ENCODE measurements around the gene YWHAH. TPM values are rescaled to one million over a fixed set of nuclear protein-coding genes. Genes with fewer than 3 reads are reported as not detected.
A peak's percentile ranks its signal among the peaks of the same experiment; 100 is the strongest.

YWHAH gene
- total and polyA plus RNA-seq, 2 of the 8 experiments (the other 6 are each of a cell fraction or from before 2014, with no cell fraction given) = 146 to 247 TPM

DNA sequence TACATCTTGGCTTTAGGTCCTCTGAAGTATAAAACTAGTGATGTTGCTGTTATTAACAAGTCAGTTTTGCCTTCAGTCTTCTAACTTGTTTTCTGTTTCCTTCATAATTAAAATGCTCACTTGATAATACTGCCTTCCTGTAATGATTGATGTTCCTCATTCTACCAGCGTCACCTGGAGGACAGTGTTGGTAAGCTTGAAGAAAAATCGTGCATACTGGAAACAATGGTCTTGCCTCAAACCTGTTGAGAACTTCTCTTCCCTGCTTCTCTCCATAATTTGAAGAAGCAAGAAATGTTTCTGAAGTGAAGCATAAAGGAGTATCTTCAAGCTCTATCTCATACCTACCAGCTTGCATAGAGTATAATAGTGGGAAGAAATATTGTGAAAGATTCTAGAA, 3.0 kb downstream of the YWHAH start:
- H3K79me2 ChIP-seq (ENCODE audit: control insufficient read depth in 1 of 2, insufficient read depth in 2 of 2, low read length in 2 of 2) = peaks cover 36 to 74% of the 10 kb centered on the region in 2 experiments
- peaks cover 0 to 42% (median 11%) of the 10 kb centered on the region in 4 experiments; a peak in 7 of 8 replicates for H3K36me3 ChIP-seq (ENCODE audit: control insufficient read depth in 2 of 4, insufficient read depth in 4 of 4, low read length in 3 of 4)
- TF ChIP-seq CHD1 (IDR thresholded peaks at IDR 0.05; ENCODE audit: low read depth, low read length) (no peak), SP4 (IDR thresholded peaks at IDR 0.05; ENCODE audit: low read length) (no peak), CBX5 (IDR thresholded peaks at IDR 0.05; ENCODE audit: low read depth, low read length) (no peak), SIRT6 (IDR thresholded peaks at IDR 0.05; ENCODE audit: low read length) (no peak), KDM1A (IDR thresholded peaks at IDR 0.05; ENCODE audit: borderline replicate concordance, low read length) (no peak), KDM5A (IDR thresholded peaks at IDR 0.05; ENCODE audit: low read length) (no peak), RAD21 (IDR thresholded peaks at IDR 0.05 in 1 of 2, conservative IDR thresholded peaks at IDR 0.05 in 1 of 2; ENCODE audit: low read depth in 2 of 2, low read length in 2 of 2) (peak; percentile 65 to 67), GTF2F1 (IDR thresholded peaks at IDR 0.05; ENCODE audit: borderline replicate concordance, low read depth, low read length) (no peak)
- TF ChIP-seq, protein P1, sequence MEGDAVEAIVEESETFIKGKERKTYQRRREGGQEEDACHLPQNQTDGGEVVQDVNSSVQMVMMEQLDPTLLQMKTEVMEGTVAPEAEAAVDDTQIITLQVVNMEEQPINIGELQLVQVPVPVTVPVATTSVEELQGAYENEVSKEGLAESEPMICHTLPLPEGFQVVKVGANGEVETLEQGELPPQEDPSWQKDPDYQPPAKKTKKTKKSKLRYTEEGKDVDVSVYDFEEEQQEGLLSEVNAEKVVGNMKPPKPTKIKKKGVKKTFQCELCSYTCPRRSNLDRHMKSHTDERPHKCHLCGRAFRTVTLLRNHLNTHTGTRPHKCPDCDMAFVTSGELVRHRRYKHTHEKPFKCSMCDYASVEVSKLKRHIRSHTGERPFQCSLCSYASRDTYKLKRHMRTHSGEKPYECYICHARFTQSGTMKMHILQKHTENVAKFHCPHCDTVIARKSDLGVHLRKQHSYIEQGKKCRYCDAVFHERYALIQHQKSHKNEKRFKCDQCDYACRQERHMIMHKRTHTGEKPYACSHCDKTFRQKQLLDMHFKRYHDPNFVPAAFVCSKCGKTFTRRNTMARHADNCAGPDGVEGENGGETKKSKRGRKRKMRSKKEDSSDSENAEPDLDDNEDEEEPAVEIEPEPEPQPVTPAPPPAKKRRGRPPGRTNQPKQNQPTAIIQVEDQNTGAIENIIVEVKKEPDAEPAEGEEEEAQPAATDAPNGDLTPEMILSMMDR (IDR thresholded peaks at IDR 0.05; ENCODE audit: control extremely low read depth in 1 of 3, insufficient read depth in 1 of 3, low read depth in 1 of 3, low read length in 3 of 3) = peak in 2 of 3 experiments; percentile 32 to 58; a peak in 3 of 4 replicates
- TF ChIP-seq, protein P2, sequence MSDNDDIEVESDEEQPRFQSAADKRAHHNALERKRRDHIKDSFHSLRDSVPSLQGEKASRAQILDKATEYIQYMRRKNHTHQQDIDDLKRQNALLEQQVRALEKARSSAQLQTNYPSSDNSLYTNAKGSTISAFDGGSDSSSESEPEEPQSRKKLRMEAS (IDR thresholded peaks at IDR 0.05) = no peak

More for the DNA sequence above, 3.0 kb downstream of the YWHAH start:
- Histone ChIP-seq H3K27ac (ENCODE audit: low read depth, low read length) (no peak overlapping the region), H3K4me2 (ENCODE audit: insufficient read depth in 1 of 2, low read depth in 2 of 2, low read length in 2 of 2) (peak overlapping the region in 1 of 2 experiments; percentile 10; a peak in 1 of 4 replicates), H3K23ac (ENCODE audit: insufficient read length) (no peak overlapping the region), H2BK5ac (ENCODE audit: low read depth, low read length) (no peak overlapping the region), H3K4me3 (ENCODE audit: extremely low read depth in 1 of 4, insufficient read depth in 2 of 4, low read depth in 3 of 4, low read length in 4 of 4) (0 out of 8 replicates have a peak overlapping the region, but pooled peaks of 1 of the 4 experiments have one; percentile 88), H3K9ac (replicated peaks in 1 of 4; ENCODE audit: extremely low read depth in 1 of 4, low read depth in 3 of 4, low read length in 3 of 4) (no peak overlapping the region), H3K56ac (replicated peaks; ENCODE audit: insufficient read length, low read depth, low read length) (no peak overlapping the region), H3K9me3 (ENCODE audit: insufficient read depth in 2 of 2, low read depth in 1 of 2, low read length in 1 of 2) (no peaks in the 10 kb centered on the region), H3K79me1 (ENCODE audit: low read depth, low read length) (peaks cover 10% of the 10 kb centered on the region), H3K18ac (ENCODE audit: extremely low read depth, low read length) (no peak overlapping the region), H2BK12ac (ENCODE audit: low read depth, low read length) (no peak overlapping the region), H2BK15ac (ENCODE audit: low read length) (no peak overlapping the region), H3K4ac (replicated peaks; ENCODE audit: insufficient read length, low read depth, low read length) (no peak overlapping the region), H3K4me1 (replicated peaks in 1 of 4; ENCODE audit: control insufficient read depth in 3 of 4, insufficient read depth in 4 of 4, low read length in 3 of 4) (peaks cover 5 to 18% (median 15%) of the 10 kb centered on the region in 4 experiments; a peak in 6 of 7 replicates), H2AK5ac (ENCODE audit: low read depth, low read length) (no peak overlapping the region), H4K8ac (ENCODE audit: extremely low read depth, insufficient read depth, low read length) (no peak overlapping the region), H2BK120ac (replicated peaks; ENCODE audit: low read depth, low read length) (no peak overlapping the region), H4K5ac (ENCODE audit: insufficient read length, low read depth, low read length) (no peak overlapping the region), H3K23me2 (ENCODE audit: low read depth, low read length) (peaks cover 9% of the 10 kb centered on the region; the same call in 1 of the 2 replicates), H3K14ac (ENCODE audit: insufficient read length) (no peak overlapping the region), H2BK20ac (ENCODE audit: low read length) (no peak overlapping the region), H2AFZ (ENCODE audit: low read length) (no peak overlapping the region), H3K27me3 (replicated peaks in 1 of 4; ENCODE audit: control insufficient read depth in 3 of 4, extremely low read depth in 1 of 4, insufficient read depth in 3 of 4, low read length in 3 of 4) (no peaks in the 10 kb centered on the region), H4K91ac (replicated peaks; ENCODE audit: insufficient read length, low read length) (no peak overlapping the region), H4K20me1 (replicated peaks in 1 of 2; ENCODE audit: control insufficient read depth in 1 of 2, insufficient read depth in 2 of 2, low read length in 2 of 2) (peaks cover 20 to 25% of the 10 kb centered on the region in 2 experiments)
- WGBS, 2 experiments (ENCODE audit: extremely low coverage in 1 of 2, insufficient coverage in 1 of 2, insufficient read length in 1 of 2, insufficient replicate concordance in 2 of 2, low coverage in 1 of 2, low lambda C conversion rate in 2 of 2, missing lambda C conversion rate in 1 of 2) = 65% methylated on average over 2 of the region's 2 CpGs; no CpG with 5 or more reads in 1 of the 2 experiments
- DNase-seq (ENCODE audit: low read depth in 1 of 2, low spot score in 2 of 2) = no peak
- CTCF ChIA-PET (ENCODE audit: partially characterized antibody) = interaction anchor here (1.3 to 3.5 kb wide), 3 partner anchors 10 to 142 kb away, joined by 4 to 18 read pairs (median 4); no protein-coding TSS in a partner anchor
- no peak for FAIRE-seq
- POLR2A ChIA-PET (ENCODE audit: partially characterized antibody) = interaction anchor here (0.9 to 3.5 kb wide), 5 partner anchors 8 to 285 kb away, joined by 3 to 39 read pairs (median 7); partner anchors contain the start of gene PISD

Data from H1 (cell line).